ENCODE measurements around the gene FMOD.
A peak's percentile ranks its signal among the peaks of the same experiment; 100 is the strongest.
"Not testable (repeated sequence)": the region's sequence is repeated elsewhere in the genome, so short reads cannot be mapped to it uniquely, and the experiment has no call there.

The FMOD gene

DNA sequence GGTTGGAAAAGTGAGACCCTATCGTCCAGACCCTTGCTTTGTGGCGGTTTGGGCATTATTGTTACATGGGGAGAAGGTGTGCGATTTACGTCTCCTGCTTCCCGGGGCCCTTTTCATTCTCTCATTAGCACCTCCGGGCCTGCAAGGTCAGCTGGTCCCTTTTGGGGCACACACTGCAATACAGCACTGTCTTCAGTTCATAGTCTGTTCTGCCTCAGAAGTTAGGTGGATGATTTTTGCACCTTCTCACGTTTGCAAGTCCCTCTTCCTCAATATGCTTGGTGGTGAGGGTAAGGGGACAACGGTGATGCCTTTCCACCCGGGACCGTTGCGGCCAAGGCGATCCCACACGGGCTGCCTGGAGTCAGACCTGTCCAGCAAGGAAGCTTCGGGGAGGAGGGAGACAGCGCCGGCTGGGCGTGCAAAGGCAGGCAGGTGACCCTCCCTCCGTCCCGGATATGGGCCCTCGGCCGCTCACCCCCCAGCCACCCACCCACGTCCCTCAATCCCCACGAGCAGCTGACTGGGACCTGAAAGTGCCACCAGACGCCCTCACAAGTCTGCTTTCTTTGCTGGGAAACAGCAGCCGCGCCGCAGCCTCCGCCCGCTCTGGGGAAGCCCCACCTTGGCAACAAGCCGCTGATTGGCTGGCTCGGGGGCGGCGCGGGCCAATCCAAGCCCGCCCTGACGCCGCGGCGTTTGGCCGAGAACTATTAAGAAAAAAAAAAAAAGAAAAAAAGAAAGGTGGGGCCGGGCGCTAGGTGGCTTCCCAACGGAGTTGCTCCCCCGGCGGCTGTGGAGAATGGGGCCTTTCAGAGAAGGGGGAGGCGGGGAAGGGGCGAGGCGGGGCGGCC, 23.9 kb downstream of the FMOD start:
- DNase-seq (ENCODE audit: extremely low read depth in 1 of 2, low read depth in 1 of 2): peak; percentile 82 to 91

DNA sequence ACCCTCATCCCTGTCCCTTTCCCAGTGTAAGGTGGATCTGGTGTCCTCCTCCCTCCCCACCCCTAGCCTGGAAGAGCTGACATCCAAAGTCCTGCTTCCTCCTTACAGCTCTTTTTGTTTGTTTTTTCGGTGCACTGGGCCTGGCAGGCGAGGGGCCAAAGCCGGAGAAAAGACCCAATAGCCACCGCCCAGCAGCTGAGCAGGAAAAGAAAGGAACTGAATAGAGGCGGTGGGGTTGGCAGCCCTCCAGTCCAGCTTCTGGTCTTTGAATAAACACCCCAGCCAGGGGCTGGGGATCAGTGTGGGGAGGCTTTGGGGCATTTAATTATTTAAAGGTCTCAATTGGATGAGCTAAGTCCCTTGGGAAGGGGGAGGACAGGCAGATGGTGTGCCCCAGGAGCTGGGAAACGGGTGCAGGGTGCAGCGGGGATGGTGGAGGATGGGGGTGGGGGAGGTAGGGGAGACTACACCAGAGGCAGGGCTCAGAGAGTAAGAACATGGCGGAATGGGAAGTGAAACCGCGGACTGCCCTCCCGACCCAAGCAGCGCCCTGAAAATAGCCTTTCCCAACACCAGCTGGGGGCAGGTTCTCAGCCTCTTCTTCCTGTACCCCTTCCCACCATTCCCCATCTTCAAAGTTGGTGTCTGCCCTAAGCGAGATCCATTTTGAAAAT, 25.4 kb downstream of the FMOD start:
- no peak for DNase-seq (ENCODE audit: extremely low read depth in 1 of 2, low read depth in 1 of 2)

DNA sequence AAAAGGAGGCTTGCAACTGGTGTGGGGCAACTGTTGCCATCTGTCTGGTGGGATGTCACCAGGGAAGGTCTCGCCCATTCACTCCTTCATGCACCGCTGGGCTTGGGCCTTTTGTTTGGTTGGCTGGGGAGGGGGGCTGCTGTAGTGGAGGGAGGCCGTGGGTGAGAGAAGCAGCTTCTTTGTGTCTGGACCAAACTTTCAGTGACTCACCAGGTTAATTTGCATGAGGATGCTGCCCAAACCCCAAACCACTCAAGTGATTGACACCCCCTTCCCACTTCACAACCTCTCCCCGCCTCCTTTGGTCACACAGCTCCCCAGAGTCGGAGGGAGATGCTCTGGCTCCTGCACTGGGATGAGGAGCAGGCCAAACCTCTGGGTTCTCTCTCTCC, 25.9 kb downstream of the FMOD start:
- no peak for DNase-seq (ENCODE audit: extremely low read depth in 1 of 2, low read depth in 1 of 2)

DNA sequence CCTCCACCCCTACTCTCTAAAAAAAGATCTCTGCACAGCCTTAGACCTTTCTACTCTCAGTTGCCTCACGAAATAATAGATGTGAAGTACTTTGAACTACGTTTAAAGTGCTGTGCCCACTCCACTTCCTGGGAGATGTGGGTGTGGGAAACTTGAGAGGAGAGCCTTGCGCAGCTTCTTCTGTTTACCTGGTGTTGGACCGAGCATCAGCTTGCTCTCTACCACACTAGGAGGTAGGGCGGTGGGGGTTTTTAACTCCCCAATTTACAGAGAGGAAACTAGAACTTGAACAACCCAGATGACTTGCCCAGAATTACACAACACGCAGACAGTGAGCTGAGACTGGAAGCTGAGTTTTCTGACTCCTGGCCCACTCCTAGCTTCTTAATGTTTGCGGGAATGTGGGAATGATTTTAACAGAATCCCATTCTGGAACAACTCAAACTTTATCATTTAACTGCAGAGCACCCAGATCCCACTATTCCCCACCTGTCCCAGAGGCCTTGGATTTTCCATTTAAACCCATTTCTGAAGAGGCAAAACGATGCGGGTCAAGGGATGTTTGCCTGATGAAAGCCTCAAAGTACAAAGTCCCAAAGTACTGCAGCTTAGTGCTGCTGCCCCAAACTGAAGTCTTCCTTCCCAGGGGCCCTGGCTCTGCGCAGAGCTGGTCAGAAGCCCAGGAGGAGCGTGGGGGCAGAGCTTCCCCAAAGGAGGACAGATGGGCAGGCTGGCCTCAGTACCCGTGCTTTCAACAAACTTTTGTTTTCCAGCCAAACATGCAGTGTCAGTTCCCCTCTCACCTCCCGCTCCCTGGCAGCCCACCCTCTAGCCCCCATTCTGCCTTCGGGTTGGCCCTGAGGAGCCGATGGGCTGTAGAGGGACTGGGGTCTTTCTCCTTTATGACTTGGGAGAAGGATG, 26.6 kb downstream of the FMOD start:
- no peak for DNase-seq (ENCODE audit: extremely low read depth in 1 of 2, low read depth in 1 of 2)

DNA sequence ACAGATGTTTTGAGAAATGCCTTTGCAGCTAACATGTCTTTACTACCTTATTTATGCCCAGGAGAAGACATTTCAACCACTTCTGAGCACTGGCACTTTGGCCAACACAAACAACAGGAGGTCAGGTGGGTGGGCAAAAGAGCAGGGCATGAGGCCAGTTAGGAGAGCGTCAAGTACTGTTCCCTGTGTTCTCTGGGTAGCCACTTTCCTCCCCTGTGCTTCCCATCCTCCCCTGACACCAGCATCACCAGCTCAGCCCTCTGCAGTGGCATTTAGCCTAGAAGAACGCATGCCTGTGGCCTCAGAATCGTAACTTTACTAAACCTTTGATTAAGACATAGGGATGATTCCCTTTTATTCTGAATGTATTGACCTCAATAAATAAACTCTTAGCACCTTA, 27.3 kb downstream of the FMOD start:
- no peak for DNase-seq (ENCODE audit: extremely low read depth in 1 of 2, low read depth in 1 of 2)

DNA sequence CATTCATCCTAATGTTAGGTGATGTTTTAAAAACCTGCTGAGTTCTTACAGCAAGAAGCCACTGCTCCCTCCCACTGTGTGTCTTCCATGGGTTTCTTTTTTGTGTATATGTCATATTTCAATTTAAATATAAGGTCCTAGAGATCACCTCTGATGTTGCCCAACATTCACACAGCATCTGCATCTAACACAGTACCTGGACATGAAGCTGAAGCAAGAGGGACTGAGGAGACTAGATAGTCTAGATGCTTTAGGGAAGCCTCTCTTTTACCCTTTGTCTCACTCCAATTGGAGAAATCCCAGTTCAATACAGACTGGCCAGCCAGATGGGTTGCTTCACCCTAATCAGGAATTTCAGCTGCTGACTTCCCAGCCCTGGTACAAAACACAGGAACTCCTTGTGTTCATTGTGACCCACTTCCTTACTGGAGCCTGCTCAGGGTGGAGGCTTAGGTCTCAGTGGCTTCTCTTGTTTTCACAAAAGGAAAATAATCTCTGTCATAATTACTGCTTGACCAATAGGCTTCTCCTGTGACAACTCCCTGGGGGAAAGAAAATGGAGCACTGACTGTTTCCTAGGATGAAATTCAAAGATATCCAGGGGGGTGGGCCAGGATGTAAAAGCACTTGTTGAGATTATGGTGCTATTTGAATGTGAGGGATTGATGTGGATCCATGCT, 28.3 kb downstream of the FMOD start:
- no peak for DNase-seq (ENCODE audit: extremely low read depth in 1 of 2, low read depth in 1 of 2)

DNA sequence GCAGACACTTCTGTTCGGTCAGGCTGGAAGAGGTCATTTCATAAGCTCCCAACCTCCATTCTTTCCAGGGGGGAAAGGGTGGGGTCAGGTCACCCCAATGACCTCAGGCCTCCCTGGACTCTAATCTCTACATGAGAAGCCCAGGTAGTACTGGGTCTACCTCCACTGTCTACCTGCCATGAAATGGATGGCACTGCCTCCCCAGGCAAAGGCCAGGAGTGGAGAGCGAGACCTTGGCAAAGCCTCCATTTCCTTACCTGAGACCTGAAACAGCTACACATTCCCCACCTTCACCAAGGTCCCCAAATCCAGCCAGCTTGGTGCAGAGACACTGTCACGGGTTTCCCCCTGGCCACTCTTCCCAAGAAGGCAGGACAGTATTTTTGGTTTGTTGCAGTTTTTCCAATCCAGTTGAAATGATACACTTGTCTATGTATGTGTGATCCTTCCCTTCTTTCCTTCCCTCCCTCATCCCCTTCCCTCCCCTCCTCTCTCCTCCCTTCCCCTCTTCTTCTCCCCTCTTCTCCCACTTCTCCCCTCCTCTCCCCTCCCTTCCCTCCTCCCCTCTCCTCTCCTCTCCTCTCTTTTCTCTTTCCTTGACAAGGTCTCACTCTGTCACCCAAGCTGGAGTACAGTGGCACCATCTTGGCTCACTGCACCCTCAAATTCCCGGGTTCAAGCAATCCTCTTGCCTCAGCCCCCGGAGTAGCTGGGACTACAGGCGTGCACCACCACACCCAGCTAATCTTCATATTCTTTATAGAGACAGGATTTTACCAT, 29.5 kb downstream of the FMOD start:
- no peak for DNase-seq (ENCODE audit: extremely low read depth in 1 of 2, low read depth in 1 of 2)

DNA sequence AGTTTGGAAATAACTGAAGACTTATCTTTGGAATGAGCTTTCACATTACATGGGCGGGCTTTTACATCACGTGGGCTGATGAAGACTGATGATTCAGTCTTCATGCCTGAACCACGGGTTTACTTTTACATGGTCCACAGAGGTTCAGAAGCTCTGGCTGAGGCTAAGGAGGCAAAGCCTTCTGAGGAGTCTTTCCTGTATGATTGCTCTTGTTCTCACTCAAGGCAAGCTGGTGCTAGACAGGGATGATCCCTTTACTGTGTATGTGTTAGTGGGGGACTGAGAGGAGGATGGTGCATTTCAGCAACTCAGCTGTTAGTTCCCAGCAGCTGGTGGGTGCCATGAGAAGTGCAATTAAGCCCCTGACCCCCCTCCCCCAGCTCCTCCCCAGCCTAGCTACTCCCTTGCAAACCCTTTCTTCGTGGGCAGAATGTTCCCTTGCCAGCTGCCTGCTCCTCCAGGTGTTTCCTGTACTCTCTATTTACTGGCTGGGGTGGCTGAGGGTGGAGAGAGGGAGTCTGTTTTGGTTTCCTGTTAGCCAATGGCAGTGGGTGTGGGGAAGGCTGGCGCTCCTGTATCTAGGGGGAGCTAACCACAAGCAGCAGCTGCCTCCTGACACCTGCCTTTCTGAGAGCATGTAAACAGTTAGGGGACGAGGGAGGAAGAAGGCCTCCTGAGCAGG, 30.2 kb downstream of the FMOD start:
- no peak for DNase-seq (ENCODE audit: extremely low read depth in 1 of 2, low read depth in 1 of 2)

DNA sequence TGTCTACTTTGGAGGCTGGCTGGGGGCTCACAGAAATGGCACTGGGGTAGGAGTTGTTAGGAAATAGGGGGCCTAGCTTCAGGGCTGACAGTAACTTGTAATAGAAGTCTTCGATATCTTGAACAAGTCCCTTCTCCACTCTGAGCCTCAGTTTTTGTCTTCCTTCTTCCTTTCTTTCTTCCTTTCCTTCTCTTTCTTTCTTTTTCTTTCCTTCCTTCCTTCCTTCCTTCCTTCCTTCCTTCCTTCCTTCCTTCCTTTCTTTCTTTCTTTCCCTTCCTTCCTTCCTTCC, 32.7 kb downstream of the FMOD start:
- DNase-seq (ENCODE audit: extremely low read depth in 1 of 2, low read depth in 1 of 2): no peak

DNA sequence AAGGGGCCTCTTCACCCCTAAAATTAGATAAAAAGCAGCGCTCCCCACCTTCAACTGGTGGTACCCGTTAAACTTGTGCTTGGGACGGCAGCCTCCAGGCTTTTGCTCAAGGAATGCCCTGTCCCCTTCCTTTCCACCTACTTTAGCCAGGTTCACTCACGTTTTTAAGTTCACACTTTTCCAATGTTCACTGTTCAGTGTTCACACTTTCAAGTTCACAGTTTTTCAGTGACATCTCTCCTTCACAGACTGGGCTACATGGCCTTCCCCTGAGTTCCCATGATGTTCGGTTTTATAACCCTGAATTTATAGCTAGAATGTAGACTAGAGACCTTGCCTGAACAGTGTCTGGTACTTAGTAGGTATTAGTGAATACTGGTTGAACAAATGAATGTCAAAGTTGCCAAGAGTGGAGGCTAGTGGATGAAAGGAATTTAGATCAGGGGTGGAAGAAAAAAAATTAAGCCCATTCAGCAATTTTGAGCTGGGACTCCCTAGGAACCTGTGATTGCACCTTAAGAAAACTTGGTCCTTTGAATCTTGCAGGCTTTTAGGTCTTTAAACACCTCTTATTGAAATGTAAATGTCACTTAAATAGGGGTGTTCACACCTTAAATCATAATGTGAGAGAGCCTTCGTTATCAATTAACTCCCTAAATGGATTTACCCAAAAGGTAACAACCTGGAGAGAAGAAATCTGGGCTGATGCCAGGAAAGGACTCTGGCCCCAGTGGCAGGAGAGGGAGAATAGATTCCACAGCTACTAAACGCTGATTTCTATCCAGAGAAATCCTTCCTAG, 33.3 kb downstream of the FMOD start:
- DNase-seq (ENCODE audit: extremely low read depth in 1 of 2, low read depth in 1 of 2): no peak

DNA sequence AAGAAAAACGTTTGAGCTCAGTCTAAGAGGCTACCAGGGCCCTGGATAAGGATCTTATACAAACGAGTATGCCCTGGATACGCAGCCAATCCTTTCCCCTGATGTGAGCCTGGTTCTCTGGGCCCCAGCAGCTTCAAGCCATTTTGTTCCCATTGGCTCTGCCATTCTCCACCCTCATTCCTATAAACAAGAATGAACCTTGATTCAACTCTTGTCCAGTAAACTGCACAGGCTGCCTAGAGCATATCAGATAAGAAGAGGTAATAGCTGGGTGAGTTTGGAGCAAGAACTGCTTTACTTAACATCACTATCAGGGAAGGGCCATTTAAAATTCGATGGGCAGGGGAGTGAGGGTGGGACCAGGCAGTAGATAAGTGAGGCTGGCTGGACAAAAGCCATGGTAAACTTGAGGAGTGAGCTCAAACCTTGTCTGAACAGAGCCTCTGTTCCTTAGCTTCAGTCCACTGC, 34.3 kb downstream of the FMOD start:
- DNase-seq (ENCODE audit: extremely low read depth in 1 of 2, low read depth in 1 of 2): no peak

DNA sequence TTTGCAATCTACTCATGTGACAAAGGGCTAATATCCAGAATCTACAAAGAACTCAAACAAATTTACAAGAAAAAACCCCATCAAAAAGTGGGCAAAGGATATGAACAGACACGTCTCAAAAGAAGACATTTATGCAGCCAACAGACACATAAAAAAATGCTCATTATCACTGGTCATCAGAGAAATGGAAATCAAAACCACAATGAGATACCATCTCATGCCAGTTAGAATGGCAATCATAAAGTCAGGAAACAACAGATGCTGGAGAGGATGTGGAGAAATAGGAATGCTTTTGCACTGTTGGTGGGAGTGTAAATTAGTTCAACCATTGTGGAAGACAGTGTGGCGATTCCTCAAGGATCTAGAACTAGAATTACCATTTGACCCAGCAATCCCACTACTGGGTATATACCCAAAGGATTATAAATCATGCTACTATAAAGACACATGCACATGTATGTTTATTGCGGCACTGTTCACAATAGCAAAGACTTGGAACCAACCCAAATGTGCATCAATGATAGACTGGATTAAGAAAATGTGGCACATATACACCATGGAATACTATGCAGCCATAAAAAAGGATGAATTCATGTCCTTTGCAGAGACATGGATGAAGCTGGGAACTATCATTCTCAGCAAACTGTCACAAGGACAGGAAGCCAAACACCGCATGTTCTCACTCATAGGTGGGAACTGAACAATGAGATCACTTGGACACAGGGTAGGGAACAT, 36.7 kb downstream of the FMOD start:
- not testable (repeated sequence) for DNase-seq (ENCODE audit: extremely low read depth in 1 of 2, low read depth in 1 of 2)

DNA sequence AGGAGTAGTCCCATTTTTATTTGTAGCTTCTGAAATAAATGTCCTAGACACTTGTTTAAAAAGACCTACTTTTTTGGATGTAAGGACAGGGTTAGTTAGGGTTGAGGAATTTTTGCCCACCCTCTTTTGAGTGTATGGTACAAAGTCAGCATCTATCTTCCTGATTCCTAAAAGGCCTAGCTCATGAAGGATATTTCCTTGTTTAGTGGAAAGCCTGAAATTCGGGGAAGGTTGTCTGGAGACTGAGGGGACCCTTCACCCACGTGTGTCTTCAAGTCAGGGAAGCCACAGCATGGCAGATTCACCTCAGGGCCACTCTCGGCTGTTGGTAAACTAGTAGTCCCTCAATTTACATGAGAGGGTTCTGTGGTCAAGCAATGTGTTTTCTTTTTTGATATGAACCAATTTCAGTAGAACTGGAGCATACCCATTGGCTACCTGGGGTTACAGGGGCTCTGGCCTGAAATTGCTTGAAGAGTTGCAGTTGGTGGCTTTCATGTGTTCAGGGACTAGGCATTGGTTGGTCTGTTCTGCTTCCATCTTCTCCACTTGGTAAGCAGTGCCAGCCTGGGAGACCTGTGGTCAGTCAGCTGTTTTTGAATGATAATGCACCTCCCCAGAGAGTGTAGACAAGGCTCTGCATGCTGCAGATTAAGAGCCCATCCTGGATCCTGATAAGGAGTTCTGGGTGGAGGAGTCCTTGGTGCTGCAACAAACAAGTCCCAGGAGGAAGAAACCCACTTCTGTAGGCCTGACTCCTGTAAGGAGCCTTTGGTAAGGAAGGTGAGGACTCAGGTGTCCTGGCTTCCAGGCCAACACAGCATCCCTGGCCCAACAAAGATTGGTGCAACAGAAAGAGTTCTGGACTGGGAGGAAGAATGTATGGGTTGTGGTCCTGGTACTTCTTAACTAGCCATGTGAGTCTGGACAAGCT, 39.3 kb downstream of the FMOD start:
- no peak for DNase-seq (ENCODE audit: extremely low read depth in 1 of 2, low read depth in 1 of 2)

DNA sequence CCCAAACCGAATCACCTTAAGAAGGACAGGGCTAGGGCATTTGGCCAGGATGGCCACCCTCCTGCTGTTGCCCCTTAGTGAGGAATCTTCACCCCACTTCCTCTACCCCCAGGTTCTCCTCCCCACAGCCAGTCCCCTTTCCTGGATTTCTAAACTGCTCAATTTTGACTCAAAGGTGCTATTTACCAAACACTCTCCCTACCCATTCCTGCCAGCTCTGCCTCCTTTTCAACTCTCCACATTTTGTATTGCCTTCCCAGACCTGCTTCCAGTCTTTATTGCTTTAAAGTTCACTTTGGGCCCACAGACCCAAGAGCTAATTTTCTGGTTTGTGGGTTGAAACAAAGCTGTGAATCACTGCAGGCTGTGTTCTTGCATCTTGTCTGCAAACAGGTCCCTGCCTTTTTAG, 42.0 kb downstream of the FMOD start:
- DNase-seq (ENCODE audit: extremely low read depth in 1 of 2, low read depth in 1 of 2): no peak

DNA sequence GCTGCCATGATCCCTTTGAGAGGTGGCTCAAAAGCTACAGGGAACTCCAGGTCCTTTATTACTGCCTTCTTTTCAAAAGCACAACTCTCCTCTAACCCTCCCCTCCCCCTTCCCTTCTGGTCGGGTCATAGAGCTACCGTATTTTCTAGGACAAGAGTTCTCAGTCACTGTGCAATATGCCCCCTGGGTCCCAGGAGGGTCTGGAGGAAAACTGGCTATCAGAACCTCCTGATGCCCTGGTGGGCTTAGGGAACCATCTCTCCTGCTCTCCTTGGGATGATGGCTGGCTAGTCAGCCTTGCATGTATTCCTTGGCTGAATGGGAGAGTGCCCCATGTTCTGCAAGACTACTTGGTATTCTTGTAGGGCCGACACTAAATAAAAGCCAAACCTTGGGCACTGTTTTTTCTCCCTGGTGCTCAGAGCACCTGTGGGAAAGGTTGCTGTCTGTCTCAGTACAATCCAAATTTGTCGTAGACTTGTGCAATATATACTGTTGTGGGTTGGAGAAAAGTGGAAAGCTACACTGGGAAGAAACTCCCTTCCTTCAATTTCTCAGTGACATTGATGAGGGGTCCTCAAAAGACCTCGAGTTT, 42.5 kb downstream of the FMOD start:
- DNase-seq (ENCODE audit: extremely low read depth in 1 of 2, low read depth in 1 of 2): no peak

DNA sequence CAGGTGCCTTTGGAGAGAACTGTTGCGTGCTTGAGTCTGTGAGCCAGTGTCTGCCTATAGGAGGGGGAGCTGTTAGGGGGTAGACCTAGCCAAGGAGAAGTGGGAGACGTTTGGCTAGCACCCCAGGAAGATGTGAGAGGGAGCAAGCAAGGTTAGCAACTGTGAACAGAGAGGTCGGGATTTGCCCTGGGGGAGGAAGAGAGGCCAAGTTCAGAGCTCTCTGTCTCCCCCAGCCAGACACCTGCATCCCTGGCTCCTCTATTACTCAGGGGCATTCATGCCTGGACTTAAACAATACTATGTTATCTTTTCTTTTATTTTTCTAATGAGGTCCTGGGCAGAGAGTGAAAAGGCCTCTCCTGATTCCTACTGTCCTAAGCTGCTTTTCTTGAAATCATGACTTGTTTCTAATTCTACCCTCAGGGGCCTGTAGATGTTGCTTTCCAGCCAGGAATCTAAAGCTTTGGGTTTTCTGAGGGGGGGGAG, 43.2 kb downstream of the FMOD start:
- no peak for DNase-seq (ENCODE audit: extremely low read depth in 1 of 2, low read depth in 1 of 2)
